HG03064 (cell line): Measurements from ENCODE around the gene ZNF792.
"Not testable (repeated sequence)": the region's sequence is repeated elsewhere in the genome, so short reads cannot be mapped to it uniquely, and the experiment has no call there.

ENCODE experiments used
- ATAC-seq: cut with Tn5 transposase; IDR thresholded peaks from one replicate; pipeline ENCODE4 v1.9.1; 2021; ENCODE audit warnings: low read depth; ENCODE audit not compliant: unreplicated experiment

Gene ZNF792

DNA sequence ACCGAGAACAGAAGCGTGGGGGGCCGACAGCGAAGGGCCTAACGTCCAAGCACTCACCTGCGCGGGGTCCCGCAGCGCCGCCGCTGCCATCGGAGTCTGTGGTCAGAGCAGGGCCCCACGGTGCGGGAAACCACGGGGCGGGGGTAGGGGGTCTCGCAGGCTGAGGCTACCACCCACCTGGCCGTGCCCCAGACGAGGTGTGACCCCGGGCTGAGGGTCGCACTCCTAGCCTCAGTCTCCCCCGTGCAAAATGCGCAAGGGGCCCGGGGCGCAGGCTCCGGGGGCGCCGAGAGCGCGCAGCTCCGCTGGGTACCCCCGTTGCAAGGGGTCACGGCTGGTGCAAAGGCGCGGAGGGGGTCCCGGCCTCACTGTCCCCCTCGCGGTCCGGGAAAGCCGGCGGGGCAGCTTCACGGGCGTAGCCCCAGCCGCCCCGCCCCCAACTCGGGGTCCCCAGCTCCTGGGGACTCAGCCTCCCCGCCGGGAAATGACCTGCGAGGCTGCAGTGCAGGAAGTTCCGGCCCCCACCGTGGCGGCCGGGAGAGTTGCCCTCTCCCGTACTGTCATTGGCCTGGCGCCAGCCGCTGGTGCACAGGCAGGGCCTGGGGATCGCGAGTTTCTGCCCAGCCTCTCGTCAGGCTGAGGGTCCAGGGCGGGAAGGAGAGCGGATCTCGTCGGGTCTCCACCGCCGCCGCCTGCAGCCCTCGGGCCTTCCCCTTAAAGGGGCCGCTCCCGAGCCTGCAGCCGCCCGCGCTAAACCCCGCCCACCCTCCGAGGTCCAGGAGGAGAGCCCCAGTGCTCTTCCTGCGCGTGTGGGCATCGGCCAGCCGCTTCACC, at the start of gene ZNF792:
Gene ZNF792 (minus strand): TSS at position 657 of the 834 bp plus-strand sequence. CDS start 567 bp downstream, at position 90.
- no peak for ATAC-seq

DNA sequence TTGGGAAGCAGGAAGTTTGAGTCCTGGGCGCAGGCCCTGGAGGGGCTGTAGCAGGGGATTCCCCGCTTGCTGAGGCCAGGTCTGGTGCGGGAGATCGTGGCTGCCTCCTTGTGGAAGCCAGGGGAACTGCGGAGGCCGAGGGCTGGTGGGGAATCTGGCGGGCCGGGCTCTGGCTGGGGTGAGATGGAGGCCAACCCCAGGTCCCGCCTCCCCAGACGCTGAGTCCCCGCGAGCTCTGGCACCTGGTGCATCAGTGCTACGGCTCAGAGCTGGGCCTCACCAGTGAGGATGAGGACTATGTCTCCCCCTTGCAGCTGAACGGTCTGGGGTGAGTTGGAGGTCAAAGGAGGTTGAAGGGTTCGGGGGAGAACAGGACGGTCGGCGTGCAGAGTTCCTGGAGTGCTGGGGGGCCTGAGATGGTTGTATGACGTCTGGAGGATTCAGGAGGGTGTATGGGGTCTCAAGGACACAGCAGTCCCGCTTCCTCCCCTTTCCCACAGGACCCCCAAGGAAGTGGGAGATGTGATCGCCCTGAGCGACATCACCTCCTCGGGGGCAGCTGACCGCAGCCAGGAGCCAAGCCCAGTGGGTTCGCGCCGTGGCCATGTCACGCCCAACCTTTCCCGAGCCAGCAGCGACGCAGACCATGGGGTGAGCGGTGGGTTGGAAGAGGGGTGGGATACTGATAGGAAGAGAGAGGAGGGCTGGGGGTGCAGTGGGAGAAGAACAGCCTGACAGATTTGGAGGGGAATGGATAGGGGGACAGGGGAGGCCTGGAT, 49.2 kb upstream of the ZNF792 start:
- no peak for ATAC-seq

DNA sequence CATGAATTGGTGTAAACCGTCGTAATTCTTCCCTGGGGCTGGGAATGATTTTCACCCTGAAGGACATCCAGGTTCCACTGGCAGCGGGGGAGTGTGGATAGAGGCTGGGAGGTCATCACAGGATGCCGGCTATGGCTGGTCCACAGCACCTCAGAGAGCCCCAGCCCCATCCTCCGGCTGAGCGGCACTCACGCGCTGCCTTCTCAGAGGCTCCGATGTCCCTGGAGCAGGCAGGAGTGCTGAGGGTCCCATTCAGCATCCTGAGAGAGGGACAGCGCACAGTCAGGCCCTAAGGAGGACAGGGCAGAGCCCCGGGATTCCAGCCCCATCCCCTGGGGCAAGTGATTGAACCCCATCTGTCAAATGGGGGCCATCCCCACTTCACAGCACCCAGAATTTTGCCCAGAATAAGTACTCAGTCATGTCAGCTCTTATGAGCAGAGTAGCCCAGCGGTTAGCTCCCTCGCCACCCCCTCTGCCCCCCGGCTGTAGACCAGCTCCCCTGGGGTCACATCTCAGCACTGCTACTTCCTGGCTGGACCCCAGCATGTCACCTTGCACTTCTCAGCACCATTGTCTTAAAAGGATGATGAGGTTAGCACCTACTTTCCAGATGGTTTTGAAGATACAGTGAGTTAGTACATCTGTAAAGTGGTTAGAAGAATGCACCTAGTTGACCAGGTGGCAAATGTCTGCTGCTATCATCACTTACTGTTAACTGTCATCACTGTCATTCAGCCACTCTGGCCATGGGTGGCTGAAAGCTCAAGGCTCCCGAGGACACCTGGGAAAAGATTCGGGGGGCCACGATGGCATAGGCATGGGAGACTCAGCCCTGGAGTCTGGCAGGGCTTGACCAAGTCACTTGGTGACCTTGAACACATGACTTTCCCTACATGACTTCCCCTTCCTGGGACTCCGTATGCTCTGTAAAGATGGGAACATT, 48.0 kb upstream of the ZNF792 start:
- ATAC-seq: no peak

GRCh38 chr19:35011091-35011689, 47.2 kb upstream of the ZNF792 start:
- ATAC-seq: no peak

DNA sequence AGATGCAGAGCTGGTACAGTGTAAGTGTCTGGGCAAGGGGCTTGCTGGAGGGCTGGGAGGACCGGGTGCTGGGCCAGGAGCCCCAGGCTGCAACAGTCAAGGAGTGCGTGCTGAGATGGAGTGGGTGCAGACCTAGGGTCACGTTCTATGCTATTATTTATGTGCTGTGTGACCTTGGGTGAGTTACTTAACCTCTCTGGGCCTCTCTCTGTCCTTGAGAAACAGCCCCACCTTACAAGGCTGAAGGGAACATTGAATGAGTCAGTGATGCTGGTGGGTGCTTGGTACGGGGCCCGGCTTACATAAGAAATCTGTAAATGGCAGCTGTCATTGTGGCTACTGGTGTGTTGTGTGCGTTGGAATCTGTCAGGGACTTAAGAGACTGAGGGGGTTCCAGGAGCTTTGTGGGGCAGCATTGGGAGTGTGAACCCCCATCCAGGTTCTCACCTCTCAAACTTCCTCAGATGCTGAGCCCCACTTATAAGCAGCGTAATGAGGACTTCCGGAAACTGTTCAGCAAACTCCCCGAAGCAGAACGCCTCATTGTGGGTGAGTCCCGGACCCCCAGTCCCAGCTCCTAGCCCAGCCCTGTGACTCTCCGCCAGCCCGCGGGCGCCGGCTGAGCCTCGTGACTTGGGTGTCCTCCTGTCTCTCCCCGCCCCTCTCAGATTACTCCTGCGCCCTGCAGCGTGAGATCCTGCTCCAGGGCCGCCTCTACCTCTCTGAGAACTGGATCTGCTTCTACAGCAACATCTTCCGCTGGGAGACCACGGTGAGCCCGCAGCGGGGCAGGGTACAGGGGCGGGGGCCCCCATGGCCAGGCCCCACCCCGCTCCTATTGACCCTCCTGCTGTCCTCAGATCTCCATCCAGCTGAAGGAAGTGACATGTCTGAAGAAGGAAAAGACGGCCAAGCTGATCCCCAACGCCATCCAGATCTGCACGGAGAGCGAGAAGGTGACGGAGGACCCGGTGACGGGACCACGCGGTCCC, 45.7 kb upstream of the ZNF792 start:
- no peak for ATAC-seq

DNA sequence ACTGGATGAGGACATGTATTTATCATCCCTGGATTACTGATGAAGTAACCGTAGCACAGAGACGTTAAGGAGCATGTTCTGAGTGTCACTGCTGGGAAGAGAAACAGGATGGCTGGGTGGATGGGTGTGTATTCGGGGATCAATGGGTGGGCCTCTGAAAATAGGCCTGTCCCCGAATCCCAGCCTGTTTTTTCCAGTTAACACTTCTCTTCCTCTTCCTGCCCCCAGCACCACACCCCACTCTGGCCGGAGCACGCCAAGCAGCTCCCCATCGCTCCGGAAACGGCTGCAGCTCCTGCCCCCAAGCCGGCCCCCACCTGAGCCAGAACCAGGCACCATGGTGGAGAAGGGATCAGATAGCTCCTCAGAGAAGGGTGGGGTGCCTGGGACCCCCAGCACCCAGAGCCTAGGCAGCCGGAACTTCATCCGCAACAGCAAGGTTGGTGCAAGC, 44.9 kb upstream of the ZNF792 start:
- no peak for ATAC-seq

DNA sequence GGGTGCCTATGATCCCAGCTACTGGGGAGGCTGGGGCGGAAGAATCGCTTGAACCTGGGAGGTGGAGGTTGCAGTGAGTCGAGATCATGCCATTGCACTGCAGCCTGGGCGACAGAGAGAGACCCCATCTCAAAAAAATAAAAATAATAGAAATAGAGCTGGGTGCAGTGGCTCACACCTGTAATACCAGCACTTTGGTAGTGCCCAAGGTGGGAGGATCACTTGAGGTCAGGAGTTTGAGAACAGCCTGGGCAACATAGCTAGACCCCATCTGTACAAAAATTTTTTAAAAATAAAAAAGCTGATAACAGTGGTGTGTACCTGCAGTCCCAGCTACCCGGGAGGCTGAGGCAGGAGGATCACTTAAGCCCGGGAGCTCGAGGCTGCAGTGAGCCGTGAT, 43.4 kb upstream of the ZNF792 start:
- ATAC-seq: not testable (repeated sequence)

- no peak for ATAC-seq
These were observed 43.0 kb upstream of the ZNF792 start for GRCh38 chr19:35006999-35007365.

DNA sequence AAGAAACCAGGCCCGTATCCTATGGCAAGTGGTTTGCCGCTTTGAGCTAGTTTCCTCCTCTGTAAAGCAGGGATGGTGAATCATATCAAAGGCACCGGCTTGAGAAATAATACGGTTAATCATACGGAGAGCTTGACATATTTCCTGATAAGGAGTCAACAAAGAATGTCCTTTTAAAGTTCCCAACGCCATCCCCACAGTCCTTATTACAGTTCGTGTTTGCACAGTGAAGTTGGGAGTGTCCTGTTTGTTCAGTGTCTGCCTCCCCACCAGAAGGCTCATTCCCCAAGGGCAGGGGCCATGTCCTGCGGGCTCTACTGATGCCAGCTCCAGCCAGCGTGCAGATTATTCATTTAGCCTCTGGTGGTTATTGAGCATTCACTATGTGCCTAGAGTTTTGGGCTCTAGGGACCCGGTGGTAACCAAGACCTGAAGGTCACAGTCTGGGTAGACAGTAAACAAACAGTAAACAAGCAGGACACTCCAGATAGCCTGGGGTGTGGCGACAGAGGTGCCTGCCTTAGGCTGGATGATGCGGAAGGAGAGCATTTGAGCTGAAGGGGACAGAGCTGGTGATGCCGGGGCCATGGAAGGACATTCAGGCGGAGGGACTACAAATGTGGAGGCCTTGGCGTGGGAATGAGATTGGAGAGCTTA, 42.4 kb upstream of the ZNF792 start:
- no peak for ATAC-seq

GRCh38 chr19:35006007-35006341, 41.9 kb upstream of the ZNF792 start:
- not testable (repeated sequence) for ATAC-seq

DNA sequence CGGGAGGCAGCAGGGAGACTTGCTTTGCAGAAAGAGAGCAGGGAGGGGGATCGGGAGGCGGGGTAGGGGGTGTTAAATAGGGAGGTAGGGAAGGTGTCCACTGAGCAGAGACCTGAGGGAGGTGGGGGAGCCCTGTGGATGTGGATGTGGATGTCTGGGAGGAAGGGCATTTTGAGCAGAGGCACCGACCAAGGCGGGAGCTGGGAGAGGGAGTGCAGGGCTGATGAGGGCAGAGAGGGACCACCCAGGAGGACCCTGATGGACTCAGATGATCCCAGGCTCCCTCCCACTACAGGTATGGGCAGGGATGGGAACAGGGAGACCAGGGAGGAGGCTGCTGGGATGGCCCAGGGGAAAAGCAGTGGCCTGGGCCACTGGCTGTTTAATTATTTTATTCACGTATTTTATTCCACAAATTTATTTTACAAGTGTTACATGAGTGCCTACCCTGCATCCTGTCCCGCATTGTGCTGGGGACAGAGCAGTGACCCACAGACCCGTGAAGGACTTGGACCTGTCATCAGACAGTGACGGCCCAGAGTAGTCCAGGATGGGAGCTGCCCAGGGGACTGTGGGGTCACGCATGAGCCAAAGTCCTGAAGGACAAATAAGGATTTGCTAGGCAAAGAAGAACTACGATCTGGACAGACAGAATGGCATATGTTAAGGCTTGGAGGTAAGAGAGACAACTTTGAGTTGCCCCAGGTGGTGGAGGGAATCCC, 41.4 kb upstream of the ZNF792 start:
- no peak for ATAC-seq

- ATAC-seq: no peak
These were observed 40.7 kb upstream of the ZNF792 start for GRCh38 chr19:35004517-35005255.

DNA sequence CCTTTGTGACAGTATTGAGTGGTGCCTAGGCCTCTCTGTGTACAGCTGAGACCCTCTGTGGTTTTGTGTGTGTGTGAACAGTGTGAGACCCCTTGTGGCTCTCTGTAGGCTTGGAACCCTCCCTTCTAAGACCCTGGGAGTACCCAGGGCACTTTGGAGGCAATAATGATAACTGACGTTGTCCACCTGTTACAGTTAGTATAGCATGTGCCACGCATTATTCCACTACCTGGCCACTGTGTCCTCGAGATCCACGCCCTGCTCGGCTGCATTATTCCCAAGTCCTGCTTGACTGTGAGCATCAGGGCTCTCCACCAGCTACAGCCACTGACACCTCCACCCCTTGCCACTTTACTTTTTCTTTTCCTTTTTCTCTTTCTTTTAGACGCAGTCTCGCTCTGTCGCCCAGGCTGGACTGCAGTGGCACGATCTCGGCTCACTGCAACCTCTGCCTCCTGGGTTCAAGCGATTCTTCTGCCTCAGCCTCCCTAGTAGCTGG, 38.1 kb upstream of the ZNF792 start:
- ATAC-seq: no peak

DNA sequence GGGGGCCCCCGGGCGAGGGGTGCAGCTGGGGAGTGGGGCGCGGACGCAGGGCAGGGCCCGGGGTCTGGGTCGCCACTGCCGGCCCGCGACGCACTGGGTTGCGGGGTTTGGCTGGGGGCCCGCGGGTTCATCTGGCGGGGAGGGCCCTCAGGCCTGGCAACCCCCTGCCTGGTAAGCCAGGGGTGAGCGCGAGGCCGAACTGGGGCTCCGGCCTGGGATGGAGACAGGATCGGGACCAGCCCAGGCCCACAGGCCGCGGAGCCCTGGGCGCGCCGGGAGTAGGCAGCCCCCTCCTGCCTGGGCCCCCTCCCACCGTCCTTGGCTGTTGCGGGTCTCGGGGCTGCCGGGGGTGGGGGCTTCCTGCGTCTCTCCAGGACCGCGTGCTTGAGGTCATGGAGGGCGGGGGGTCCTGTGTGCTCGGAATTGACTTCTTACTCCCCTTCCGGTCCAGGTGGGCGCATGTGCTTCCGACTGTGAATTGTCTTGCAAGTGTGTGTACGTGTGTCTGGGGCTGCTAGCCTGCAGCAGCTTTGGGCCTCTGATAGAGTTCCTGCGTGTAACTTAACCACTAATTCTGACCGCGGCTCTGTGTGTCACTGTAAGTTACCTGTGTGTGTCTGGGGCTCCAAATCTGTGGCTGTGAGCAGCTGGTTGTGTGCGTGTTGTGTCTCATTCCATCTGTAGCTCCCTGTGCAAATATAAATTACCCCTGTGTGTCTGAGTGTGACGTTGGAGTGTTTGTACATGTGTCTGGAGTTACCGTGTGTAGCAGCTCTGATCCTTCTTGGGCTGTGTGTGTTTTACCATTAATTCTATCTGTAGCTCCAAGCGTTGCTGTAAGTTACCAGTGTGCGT, 36.8 kb upstream of the ZNF792 start:
- ATAC-seq: no peak

DNA sequence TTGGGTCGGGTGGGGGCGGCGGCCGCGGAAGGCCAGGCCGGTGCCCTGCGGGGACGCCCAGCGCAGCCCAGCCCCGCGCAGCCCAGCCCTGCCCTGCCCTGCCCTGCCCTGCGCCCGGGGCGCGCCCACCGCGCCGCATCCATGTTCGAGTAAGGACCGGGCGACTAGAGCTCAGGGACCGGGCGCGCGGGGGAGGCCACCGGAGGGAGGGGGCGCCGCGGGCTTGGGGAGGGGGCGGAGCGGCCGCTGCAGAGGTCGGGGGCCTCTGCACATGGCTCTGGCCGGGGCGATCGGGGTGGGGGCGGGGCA, 36.3 kb upstream of the ZNF792 start:
- no peak for ATAC-seq

DNA sequence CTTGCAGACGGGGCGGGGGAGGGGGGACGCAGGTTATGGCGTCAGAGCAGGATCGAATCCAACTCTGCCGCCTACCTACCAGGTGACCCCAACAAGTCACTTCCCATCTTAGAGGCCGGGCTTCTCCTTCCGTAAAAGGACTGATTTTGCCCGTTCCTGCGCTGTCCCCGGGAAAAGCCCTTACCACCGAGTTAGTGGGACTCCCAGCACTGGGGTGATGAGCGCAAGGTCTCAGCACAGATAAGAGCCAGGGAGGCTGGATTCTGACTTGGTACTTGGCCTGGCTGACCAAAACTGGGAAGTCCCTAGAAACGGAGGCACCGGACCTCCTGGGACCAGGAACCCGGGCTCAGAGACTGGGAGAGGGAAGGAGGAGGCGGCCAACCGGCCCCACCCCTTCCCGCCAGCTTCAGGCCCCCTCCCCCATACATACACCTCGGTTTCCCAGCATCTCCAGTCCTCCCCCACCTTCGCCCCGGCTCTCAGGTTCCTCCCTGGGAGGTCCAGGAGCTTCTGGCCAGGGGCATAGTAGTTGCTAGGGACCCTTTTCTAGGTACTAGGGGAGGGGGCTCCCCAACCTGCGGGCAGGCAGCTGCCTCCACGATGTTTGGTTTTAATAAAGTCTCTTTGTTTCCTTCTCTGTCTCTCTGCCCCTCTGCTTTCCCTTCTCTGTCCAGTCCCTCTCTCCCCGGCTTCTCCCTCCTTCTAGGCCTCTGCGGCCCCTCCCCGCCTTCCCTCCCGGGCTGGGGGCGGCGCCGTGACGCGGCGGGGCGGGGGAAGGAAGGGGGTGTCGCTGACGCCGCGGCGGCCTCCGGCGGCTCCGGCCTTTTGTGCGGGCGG, 35.7 kb upstream of the ZNF792 start, which contains the start of gene GRAMD1A:
Gene GRAMD1A (plus strand): TSS at position 826 of the 840 bp plus-strand sequence. CDS start 156 bp downstream, outside the sequence.
- peak; percentile 52 for ATAC-seq
